GM21528 (cell line): Measurements from ENCODE around the gene CCDC97.
"Not testable (repeated sequence)": the region's sequence is repeated elsewhere in the genome, so short reads cannot be mapped to it uniquely, and the experiment has no call there.

Experiments used
- ATAC-seq: cut with Tn5 transposase; IDR thresholded peaks from one replicate; pipeline ENCODE4 v1.9.1; 2021; ENCODE audit warnings: mild to moderate bottlenecking, moderate library complexity; ENCODE audit not compliant: unreplicated experiment, low FRiP score

Gene CCDC97

GRCh38 chr19:41310033-41310831 is at the start of gene CCDC97:
TSS of gene CCDC97 (plus strand) at chr19:41310172. CDS start at chr19:41310311, 139 bp downstream.
- peak; percentile 49 for ATAC-seq

DNA sequence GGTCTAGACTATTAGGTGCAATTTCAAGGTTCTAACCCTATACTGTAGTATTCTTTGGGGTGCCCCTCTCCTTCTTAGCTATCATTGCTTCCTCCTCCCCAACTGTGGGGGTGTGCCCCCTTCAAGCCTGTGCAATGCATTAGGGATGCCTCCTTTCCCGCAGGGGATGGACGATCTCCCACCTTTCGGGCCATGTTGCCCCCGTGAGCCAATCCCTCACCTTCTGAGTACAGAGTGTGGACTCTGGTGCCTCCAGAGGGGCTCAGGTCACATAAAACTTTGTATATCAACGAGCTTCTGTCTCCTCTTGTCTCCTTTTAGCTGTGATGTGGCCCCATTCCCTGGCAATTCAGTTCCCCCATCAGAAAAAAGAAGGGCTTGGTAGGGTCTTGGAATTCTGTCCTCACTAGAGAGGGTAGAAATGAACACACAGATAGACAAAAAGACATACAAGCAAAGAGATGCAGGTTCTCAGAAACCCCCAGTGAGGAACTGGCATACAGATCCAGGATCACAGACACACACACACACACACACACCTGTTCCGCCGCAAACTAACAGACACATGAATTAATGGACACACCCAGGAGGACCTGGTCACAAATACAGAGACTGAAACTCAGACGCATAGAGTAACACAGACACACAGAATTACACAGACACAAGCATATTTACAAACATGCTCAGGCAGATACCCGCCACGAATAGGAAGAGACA is 48.3 kb upstream of the CCDC97 start:
- no peak for ATAC-seq

DNA sequence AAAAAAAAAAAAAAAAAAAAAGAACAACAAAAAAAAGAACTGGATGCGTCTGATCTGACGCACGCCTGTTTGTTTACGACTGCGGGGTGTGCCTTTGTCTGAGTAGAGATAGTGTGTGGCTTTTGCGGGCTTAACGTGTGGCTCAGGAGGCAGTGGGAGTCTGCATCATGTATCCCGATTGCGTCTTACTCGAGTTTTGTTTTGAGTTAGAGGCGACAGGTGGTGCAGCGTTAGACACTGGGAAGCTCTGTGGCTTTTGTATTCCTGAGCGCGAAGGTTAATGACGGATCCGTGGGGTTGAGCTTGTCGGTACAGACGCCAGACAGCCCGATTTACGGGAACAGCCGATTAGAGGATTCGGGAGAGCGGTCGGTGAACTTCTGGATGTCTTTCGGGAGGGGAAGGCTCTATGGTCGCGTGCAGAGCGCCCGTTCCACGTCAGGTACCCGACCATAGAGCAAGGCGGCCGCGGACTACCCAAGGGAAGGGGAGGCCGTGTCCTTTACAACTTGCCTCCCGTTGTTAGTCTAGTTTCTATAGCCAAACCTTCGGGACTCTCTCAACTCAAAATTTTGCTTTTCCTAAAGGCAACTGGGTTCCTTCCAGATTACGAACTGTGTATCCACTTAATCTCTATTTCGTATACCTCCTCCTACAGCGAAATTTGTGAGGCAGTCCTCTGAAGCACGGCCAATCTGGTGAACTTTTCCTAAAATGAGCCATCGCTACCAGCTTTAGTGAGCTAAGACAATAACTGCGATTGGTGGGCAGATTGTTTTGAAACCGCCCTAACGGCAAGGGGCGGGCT is 46.7 kb upstream of the CCDC97 start:
- peak; percentile 11 for ATAC-seq

DNA sequence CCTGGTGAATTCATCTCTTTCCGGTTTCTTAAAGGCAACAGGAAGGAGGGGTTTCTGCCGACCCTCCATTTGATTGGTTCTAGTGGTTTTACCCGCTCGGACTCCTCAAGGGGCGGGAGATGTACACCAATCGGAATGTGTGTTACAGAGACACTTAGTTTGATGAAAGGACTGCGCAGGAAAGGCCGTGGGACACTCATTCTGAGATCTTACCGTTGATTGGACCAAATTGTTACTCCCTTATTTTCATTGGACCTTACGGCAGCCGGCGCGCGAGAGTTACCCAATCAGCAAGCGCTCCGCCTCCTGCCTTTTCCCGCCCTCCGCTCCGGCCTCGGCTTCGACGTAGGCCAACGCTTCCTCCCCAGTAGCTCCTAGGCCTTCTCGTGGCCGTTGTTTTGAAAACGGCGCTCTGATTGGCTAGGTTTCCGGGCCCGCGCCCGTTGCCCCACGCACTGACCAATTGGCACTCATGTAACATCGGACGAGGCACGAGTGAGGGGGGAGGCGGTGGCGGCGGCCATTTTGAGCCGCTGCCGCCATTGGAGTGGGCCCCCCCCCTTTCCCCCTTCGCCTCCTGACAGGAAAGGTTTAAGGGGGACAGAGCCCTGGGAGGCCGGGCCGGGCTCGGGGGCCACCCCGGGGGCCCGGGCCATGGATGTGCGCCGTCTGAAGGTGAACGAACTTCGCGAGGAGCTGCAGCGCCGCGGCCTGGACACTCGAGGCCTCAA is 46.0 kb upstream of the CCDC97 start, which contains the start of gene HNRNPUL1:
Gene HNRNPUL1 (plus strand): TSS at position 523 of the 731 bp plus-strand sequence. CDS start 132 bp downstream, at position 655.
- ATAC-seq: peak; percentile 68

- ATAC-seq: no peak
These were observed 45.2 kb upstream of the CCDC97 start for GRCh38 chr19:41264581-41265394.

GRCh38 chr19:41265395-41266153 is 44.4 kb upstream of the CCDC97 start:
- ATAC-seq: no peak

GRCh38 chr19:41269055-41269454 is 40.9 kb upstream of the CCDC97 start:
- no peak for ATAC-seq

DNA sequence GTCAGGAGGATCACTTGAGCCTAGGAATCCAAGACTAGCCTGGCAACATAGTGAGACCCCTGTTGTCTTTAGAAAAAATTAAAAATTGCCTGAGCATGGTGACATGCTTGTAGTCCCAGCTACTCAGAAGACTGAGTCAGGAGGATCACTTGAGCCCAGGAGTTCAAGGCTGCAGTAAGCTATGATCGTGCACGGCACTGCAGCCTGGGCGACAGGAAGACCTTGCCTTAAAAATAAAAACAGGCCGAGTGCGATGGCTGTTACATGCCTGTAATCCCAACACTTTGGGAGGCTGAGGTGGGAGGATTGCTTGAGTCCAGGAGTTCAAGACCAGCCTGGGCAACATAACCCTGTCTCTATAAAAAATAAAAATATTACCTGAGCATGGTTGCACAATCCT is 40.4 kb upstream of the CCDC97 start:
- ATAC-seq: no peak

DNA sequence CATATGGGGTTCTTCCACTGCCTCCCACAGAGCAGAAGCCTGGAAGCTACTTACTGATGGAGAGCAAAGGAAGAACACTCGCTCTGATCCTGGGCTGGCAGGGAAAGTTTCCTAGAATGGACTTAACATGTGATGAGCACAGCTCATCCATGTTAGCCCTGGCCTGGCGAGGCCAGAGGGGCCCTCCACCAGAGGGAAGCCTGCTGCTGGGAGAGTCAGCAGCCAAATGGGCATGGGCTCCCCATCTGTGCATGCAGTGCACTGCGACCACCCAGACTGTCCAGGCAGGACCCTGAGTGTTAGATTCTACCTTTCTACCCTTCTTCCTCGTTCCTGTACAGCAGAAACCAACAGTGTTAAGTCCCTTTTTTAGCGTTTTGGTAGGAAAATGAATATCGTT is 36.9 kb upstream of the CCDC97 start:
- ATAC-seq: no peak

DNA sequence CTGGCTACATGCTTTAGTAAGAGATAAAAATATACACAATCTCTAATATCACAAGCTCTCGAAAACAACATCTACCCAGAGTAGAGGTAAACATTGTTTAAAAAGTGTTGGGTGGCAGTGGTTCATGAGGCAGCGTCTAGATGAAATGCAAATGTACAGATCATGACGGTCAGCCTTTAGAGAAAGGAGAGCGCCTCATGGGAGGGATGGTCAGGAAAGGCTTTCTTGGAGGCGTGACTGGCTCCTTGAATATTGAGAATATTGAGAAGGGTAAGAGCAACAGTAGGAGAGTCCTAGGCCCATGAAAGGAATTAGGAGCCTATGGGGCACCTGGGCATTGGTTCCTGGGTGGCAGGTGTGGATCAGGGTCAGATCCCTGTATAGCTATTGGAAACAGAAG is 35.2 kb upstream of the CCDC97 start:
- ATAC-seq: no peak

DNA sequence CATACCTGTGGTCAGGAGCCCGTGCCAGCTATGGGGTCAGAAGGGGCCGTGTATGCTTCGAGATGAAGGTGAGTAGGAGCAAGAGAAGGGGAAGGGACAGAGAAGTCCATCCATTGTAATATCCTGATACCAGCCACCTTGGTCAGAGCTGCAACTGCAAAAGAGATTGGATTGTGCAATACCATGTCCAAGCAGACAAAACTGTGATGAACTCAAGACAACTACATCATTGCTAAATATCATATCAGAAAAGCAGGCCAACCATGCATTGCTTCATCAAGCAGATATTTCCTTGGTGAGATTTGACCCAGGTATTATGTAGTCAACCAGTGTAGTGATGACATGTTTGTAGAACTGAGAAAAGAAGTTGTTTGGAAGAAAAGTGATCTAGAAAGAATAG is 33.7 kb upstream of the CCDC97 start:
- no peak for ATAC-seq

- ATAC-seq: no peak
These were observed 31.5 kb upstream of the CCDC97 start for GRCh38 chr19:41278478-41278877.

DNA sequence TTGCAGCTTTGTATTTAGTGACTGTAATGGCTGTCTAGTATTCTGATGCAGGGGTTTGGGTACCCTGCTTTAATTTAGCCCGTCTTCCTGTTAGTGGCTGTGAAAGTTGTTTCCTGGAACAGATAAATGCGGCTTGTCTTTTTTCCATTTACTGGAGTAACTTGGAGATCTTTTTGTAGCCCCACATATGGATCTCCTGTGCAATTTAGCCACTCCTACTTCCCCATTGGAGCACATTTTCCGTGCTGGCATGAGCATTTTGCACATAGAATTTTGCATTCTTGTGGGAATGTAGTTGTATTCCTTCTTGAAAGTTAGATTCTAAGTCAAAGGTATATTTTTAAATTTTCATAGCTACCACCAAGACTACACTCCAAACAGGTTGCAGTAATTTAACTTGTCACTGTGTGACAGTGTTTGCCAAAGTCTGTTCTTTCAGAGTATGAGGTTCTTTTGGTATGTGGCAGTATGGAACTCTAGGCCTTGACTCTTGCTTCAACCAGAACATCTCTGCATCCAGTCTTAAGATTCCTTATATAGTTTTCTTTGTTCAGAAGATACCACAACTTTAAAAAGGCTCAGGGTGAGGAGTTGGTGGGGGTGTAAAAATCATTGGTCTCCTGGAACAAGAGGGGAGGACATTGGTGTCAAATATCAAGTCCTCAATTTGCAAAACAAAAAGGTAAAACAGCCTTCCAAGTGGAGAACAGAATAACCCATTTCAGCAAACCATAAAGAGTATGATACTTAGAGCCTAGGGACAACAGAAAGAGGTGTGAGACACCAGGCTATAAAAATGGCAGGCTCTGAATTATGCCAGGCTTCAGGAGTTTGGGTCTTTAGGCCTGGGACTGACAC is 21.1 kb upstream of the CCDC97 start:
- ATAC-seq: no peak

- not testable (repeated sequence) for ATAC-seq
These were observed 20.2 kb upstream of the CCDC97 start for GRCh38 chr19:41289814-41290213.

- no peak for ATAC-seq
These were observed 15.6 kb upstream of the CCDC97 start for GRCh38 chr19:41294393-41294792.

- ATAC-seq: no peak
These were observed 14.5 kb upstream of the CCDC97 start for GRCh38 chr19:41295499-41295898.

DNA sequence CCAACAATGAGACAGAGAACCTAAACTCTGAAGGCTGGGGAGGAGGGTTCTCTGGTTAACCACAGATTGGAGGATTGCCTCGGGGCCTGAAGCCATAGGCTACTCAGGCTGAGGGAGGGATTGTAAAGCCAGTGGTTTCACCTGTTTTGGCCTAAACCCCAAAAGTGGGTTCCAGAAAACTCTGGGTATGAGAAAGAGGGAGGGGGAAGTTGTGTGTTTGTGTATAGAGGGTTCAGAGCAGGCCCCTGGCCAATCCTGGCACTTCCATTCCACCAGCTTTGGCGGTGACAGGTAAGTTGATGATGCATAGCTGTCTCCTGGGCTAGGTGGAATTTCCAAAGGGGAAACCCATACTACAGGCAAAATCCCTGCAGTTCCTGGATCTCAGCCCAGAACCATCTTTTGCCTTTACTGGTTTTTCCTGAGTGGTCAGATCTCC is 13.5 kb upstream of the CCDC97 start:
- no peak for ATAC-seq
